GM21619 (cell line): ENCODE data around the gene NUP37.
"Not testable (repeated sequence)": the region's sequence is repeated elsewhere in the genome, so short reads cannot be mapped to it uniquely, and the experiment has no call there.

ENCODE experiments used
- ATAC-seq: cut with Tn5 transposase; IDR thresholded peaks from one replicate; pipeline ENCODE4 v1.9.1; 2021; ENCODE audit not compliant: unreplicated experiment

The NUP37 gene

DNA sequence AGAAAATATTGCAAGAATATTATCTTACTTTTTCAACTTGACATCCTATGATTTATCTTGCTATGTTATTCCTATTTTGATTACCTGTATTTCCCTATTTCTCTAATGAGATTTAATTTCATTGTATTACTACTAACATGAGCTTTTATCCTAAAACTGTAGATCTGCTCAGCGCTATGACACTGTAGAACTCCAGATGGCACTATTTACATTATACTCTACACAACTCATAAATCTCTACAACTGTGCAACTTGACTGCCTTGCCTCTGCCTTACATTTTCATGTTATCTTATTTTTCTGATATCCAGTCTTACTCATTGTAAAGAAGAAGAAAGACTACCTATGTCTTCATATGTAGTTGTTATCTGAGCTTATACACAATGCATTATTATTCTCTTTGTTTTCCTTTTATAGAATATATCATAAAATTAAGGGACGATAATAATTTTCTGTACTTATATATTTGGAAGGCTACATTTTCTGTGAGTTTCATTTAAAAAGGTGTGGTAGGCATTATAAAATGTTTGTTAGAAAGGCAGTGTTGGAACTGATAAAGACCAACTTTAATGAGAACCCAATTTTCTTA lies 24.1 kb downstream of the NUP37 start:
- ATAC-seq: no peak

DNA sequence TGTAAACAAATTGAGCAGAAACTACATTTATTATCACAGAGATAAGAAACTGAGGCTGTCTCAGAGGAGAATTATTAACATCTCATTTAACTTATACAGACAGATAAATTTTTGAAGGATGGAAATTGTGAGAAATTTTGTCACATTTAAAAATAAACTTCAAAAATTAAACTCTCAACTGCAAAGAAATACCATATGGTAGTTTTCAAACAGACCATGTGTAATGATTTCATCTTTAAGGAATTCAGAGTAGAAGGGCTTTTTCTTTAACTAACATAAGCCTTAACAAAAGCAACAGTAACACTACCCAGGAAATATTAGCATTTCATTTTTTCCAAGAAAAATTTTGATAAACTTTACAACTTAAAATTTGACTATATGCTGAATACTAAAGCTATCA lies 26.6 kb downstream of the NUP37 start:
- no peak for ATAC-seq

DNA sequence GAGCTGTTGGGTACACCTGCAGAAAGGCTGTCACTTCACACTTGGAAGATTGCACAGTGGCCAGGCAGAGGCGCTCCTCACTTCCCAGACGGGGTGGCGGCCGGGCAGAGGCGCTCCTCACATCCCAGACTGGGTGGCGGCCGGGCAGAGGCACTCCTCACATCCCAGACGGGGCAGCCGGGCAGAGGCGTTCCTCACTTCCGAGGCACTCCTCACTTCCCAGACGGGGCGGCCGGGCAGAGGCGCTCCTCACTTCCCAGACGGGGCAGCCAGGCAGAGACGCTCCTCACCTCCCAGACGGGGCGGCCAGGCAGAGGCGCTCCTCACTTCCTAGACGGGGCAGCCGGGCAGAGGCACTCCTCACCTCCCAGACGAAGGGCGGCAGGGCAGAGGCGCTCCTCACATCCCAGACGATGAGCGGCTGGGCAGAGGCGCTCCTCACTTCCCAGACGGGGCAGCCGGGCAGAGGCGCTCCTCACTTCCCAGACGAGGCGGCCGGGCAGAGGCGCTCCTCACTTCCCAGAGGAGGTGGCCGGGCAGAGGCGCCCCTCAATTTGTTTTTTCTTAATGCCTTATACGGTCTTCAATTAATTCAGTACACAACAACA lies 30.6 kb downstream of the NUP37 start:
- ATAC-seq: not testable (repeated sequence)

DNA sequence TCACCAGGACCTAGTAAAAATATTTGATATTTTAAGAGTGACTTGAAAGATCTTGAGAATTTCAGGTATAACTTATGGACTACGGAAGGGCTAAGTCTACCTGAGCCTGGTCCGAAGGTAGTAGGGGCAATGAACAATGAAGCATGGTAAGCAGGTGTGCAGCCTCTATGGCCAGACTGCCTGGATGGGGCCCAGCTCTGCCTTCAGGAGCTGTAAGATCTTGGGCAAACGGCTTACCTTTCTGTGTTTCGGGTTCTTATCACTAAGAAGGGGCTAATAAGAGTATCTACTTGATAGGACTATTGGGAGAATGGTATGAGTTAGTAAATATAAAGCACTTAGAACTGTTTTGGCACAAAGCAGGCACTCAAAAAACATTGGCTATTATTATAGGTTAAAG lies 39.1 kb downstream of the NUP37 start:
- no peak for ATAC-seq

DNA sequence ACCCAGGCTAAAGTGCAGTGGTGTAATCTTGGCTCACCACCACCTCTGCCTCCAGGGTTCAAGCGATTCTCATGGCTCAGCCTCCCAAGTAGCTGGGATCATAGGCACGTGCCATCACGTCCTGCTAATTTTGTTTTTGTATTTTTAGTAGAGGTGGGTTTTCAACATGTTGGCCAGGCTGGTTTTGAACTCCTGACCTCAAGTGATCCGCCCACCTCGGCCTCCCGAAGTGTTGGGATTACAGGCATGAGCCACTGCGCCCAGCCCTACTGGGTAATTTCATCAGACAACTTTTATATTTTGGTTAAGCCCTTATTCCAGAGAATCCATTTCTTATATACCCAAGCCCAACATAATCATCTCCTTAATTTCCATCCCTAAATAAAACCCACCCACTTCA lies 47.8 kb downstream of the NUP37 start:
- not testable (repeated sequence) for ATAC-seq

DNA sequence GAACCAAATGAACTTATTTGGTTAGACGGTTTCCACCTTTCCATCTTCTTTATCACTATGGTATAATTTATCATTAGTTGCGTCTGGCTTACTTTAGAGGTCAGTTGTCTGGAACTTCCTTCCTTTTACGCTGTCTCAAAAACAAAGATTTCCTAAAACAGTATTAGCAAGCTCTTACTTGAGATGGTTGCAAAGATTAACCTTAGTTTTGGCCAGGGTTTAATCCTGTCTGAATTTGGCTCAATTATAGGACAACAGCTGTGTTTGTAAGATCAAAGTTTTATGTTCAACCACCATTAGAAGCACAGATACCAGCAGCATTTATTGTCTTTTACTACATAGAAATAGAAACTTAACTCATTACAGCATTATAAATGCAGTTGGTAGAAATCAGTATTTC lies 50.2 kb downstream of the NUP37 start:
- no peak for ATAC-seq

DNA sequence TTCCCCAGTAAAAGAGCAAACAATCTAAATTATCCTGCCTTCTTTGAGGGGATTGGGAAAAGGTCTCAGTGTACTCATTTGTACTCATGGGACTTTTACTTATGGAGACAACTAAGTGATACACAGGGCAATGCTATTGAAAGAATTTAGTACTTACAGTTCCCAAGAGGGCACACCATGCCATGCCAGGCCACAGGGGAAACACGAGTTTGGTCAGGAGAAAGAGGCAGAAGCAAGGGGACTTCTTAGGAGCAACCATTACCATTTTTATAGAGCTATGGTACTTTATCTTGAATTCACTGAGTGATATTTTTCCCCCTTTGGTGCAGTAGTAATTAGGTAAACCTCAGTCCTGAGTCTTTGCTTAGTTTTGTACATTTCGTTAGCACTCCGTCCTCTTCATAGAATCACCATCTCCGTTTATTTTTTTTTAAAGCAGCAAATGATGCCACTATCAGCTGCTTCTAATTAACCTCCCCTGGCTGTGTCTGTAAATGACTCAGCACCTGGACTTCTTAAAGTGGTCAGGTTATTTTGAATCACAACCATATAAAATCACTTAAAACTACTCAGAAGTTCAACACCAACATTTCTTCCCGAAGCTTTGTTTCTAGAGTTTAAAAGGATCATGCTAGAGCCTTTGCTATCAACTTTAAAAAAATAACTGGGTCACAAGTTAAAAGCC lies 52.2 kb downstream of the NUP37 start:
- ATAC-seq: no peak

DNA sequence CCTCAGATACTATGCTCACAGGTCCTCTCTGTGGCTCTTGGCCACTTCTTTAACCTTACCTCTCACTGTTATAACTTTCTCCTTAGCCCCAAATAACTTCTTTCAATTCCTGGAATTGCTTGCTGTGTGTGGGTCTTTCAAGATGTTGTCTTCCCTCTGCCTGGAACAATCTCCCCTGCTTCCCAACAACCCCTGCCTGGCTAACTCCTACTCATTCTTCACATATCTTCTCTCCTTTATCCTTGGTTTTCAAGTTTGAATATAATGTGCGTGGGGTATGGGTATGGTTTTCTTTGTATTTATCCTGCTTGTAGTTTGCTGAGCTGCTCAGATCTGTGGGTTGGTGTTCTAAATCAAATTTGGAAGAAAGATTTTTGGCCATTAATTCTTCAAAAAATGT lies 55.4 kb downstream of the NUP37 start:
- no peak for ATAC-seq

DNA sequence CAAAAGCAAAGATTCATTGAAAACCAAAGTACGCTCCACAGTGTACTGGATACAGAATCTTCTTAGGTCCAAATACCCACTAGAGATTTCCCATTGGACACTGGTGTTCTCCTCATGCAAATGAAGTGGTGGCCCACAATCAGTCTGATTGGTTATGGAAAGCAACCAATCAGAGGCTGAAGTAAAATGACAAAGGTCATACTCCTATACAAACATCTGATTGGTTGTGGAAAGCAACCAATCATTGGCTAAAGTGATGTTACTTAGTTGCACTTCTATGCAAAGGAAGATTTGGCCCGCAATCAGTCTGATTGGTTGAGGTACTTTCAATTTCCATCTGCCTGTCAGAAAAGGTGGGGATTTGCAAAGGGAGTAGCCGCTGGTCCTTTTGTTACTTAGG lies 56.8 kb downstream of the NUP37 start:
- no peak for ATAC-seq

DNA sequence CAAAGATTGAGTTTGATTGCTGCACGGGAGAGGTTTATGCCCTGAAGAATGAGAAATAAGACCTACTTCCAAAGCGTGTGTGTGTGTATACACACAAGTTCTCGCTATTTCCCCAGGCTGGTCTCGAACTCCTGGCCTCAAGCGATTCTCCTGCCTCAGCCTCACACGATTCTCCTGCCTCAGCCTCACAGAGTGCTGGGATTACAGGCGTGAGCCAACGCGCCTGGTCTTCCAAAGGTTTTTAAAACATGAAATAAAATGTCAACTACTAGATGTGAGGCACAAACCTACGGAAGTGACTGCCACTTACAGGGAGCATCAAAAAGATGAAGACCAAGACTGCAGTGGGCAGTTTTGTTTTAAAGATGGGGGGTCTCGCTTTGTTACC lies 57.5 kb downstream of the NUP37 start:
- no peak for ATAC-seq

DNA sequence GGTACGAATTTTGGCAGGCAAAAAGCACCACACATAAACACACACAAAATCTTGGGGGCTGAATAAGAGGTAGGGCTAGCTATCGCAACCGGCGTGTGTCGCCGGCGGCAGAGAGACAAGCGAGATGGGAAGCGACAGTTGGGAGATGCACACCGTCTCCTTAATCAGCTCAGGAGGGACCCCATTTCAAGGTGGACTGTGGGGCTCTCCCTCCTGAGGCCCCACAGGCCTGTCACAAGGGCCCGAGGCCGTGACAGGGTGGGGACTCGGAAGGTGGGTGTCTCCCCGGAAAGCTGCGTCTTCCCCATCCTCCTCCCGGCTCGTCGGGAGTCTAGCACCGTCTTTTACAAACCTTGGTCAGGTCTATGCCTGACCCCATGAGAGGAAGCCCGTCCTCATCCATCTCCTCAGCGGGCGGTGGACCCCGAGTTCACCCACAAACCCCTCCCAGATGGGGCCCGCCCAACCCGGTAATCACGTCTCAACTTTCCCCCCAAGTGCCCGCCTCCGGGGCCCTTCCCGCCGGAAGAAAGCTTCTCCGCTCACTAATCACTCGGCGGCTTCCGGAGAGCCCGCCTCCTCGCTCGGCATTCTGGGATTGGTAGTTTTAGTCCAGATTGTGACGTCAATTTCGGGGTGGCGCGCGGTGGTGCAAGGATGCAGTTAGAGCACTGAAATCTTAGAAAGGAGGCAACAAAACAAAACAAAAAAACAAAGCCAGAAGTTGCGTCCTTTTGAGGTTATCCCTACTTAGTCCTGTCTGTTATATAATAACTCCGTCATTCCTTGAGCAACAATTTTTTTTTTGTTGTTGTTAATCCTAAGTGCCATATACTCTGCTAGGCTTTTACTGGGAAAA lies 58.1 kb downstream of the NUP37 start, which contains the start of gene WASHC3:
Gene WASHC3, minus strand, starts transcription at position 432 of the 859 bp plus-strand sequence. Its CDS starts 29 bp downstream, at position 403.
- peak; percentile 95 for ATAC-seq

DNA sequence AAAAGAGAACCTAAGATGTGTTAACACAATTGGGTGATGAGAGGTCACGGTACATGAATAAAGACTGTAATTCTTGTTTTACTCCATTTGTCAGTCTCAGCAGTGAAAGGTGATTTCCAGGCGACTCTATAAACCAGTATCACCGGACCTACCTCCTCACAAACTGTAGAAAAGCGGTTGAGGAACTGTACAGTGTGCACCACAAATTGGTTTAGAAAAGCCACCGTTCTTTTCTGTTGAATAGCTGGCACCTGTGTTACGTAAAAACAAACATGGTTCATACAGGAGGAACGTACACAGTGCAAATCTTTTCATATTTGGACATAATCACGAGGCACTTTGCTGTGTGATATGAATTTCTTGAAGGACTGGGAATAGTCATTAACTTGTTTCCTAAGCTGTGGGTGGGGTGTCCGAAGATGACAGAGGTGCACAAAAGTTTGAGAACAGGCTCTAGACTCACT lies 58.8 kb downstream of the NUP37 start:
- peak; percentile 27 for ATAC-seq

DNA sequence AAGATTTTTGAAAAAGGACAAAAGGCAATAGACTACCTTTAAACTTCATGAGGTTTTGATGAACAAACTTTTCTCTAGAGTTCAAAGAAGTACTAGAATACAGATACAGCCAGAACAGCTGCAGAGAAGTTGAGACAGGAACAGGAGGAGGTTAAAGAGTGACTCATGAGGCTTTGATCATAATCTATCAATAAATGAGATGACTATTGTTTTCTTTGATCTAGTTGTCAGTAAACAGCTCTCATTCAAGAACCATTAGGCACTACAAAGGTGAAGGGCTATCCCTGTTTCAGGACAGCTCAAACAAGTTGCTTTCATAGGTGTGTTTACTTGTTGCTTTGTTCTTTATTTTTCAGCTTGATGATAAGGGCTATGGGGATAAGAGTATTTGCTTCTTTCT lies 60.6 kb downstream of the NUP37 start:
- ATAC-seq: no peak

DNA sequence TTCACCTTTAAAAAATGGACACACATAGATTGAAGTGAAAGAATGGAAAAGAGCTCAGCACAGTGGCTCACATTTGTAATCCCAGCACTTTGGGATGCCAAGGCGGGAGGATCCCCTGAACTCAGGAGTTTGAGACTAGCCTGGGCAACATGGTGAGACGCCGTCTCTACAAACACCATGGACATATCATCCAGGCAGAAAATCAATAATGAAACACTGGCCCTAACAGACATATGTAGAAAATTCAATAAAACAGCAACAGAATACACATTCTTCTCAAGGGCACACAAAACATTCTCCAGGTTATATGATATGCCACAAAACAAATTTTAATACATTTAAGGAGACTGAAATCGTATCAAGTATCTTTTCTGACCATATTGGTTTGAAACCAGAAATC lies 65.6 kb downstream of the NUP37 start:
- no peak for ATAC-seq

DNA sequence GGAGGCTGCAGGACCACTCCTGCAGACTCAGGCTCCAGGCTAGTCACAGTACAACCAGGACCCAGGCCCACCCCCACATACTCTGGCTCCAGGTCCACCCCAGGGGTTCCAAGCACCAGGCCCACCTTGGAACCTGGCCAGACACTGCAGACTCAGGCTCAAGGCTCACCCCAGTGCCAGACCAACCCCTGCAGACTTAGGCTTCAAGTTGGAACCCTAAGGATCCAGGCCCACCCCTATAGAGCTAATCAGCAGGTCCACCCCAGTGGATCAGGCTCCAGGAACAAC lies 66.9 kb downstream of the NUP37 start:
- no peak for ATAC-seq

DNA sequence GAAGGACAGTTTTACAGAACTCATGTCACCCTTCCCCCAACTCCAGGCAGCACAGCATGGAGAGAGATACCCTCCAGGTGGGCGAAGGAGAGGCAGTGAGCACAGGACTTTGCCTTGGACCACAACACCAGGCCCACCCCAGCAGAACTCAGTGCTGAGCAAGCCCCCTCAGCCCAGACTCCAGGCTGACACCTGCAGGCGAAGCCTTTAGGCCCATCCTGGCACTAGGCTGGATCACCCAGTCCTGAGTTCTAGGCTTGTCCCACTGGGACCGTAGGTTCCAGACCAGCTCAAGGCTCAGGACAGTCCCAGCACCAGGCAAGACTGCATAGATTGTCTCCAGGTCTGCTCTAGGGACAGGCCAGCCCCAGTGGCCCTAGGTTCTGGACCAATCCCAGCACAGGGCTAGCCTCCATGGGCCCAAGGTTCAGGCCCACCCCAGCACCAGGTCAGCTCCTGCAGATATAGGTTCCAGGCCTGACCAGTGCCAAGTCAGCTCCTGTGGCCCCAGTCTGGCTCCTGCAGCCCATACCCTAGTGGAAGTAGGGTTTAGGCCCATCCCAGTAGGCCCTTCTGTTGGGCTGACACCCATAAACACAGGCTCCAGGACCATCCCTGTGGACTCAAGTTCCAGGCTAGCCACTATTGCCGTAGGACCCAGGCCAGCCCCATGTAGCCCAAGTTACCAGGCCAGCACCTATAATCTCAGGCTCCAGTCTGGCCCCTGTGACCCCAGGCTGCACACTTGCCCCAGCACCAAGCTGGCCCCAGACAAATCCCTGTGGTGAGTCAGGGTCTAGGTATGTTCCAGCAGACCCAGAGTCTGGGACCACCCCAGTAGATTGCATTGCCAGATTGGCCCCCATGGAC lies 67.5 kb downstream of the NUP37 start:
- no peak for ATAC-seq

DNA sequence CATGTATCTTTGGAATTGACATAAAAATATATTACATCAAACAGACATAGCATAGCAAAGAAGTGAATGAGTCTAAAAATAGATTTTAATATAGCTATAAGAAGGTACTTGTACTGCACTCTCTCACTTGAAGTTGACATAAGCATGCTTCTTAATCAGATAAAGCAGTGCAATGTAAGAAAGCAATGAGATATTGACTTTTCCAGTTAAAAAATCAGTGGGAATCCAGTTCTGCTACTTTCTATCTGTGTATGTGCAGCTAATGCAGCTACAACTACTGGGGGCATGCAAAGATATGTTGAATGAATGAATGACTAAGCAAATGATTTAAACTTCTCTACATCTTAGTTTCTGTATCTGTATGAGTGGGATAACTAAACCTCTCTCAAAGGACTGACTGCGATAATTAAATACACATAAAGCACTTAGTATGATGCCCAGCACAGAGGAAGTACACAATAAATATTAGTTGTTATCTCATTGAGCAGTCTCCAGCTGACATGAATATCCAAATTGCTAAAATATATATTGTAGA lies 68.4 kb downstream of the NUP37 start:
- ATAC-seq: no peak

DNA sequence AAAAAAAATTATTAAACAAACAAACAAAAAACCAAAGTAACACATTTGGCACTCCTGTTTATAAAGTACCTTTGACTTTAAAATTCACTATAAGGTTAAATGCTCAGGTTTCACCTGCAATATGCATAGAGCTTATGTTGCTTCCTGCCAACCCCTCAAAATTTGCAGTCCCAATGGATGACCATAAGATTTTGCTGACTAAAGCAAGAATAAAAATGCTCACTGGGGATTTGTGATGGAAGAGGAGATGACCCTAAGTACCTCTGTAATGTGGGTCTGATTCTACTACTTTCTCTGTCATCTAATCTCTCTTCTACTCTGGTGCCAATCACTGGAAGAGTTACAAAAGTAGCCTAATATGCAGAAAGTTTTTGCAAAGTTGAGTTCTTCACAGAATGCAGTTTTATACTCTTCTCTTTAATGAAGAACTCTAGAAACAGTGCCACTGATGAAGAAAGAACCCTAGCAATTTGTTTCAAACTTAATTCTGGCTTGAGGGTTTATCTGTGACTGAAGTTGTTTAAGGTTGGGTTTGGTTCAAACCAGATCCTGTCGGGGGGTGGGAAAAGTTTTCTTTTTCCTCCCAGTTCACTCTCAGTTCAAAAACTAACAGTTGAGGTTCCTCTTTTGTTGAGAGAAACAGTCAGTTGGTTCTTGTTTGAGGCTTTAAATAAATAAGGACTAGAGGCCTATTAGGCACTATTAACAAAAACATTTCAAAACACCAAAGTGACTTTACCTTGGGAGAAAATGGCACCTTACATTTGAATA lies 69.1 kb downstream of the NUP37 start:
- no peak for ATAC-seq

DNA sequence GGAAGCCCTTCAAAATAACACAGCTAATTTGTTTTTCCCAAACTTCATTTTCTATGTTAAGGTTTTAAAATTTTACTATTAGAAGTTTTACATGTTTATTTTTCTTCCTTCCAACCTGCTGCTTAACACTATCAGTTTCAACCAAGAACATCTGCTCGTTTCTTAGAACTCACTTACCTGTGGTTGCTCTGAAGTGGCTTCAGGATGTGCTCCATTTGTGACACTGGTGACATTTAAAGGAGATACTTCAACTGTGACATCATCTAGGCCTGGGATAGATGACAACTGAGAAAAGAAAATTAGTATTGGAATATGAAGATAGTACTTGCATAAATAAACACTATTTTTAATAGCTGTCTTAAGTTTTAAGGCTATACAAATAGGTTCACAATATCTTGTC lies 76.0 kb downstream of the NUP37 start:
- ATAC-seq: peak; percentile 86
